Keratinocyte (primary cell): ENCODE data around the gene TJP3. TPM values are rescaled to one million over a fixed set of nuclear protein-coding genes. Genes with fewer than 3 reads are reported as not detected.

Experiments used
- DNase-seq: peaks from one replicate; pipeline ENCODE4 v3.0.0-alpha.2; 2011; ENCODE audit warnings: low read depth, missing footprints, low spot score
- FAIRE-seq: peaks from 2 replicates; lab custom pipeline; 2011; peaks lifted over from hg19 to GRCh38; lab: Jason Lieb, UNC
- H2AFZ ChIP-seq: 2 replicates; pipeline ENCODE4 v1.6.0; 2012; ENCODE audit warnings: low read length, control low read depth, inconsistent platforms; ENCODE audit not compliant: control insufficient read depth
- H3K27ac ChIP-seq: 2 replicates; pipeline ENCODE4 v1.5.1; 2011; ENCODE audit warnings: low read length; ENCODE audit not compliant: control insufficient read depth, insufficient read depth
- H3K27me3 ChIP-seq: 3 replicates; pipeline ENCODE4 v1.6.0; 2011; ENCODE audit warnings: low read length; ENCODE audit not compliant: control insufficient read depth, insufficient read depth; ENCODE audit errors: extremely low read depth
- H3K36me3 ChIP-seq, 2 experiments: 2 replicates in 1 of 2; 3 replicates in 1 of 2; pipeline ENCODE4 v1.5.1; 2011; ENCODE audit warnings: low read length in 2 of 2, mild to moderate bottlenecking in 1 of 2; ENCODE audit not compliant: control insufficient read depth in 2 of 2, insufficient read depth in 2 of 2; ENCODE audit errors: extremely low read depth in 1 of 2
- H3K4me1 ChIP-seq: 3 replicates; pipeline ENCODE4 v1.5.1; 2011; ENCODE audit warnings: low read length; ENCODE audit not compliant: control insufficient read depth, insufficient read depth; ENCODE audit errors: extremely low read depth
- H3K4me2 ChIP-seq: 3 replicates; pipeline ENCODE4 v1.6.0; 2011; ENCODE audit warnings: low read depth, low read length; ENCODE audit not compliant: control insufficient read depth, insufficient read depth; ENCODE audit errors: extremely low read depth
- H3K4me3 ChIP-seq, 3 experiments: fragments of 200-600 bp in 1 of 3; sonication (generic) in 1 of 3; 2 replicates in 2 of 3; 3 replicates in 1 of 3; pipeline ENCODE4 v1.5.1; 2011 to 2016; ENCODE audit warnings: low read length in 3 of 3, mild to moderate bottlenecking in 3 of 3, control low read depth in 2 of 3, inconsistent platforms in 1 of 3, low read depth in 1 of 3, mixed read lengths in 1 of 3, mixed run types in 1 of 3, moderate library complexity in 1 of 3; ENCODE audit not compliant: control insufficient read depth in 2 of 3, insufficient read depth in 2 of 3; ENCODE audit errors: extremely low read depth in 1 of 3
- H3K79me2 ChIP-seq: 2 replicates; pipeline ENCODE4 v1.6.0; 2012; ENCODE audit warnings: low read length; ENCODE audit not compliant: control insufficient read depth, insufficient read depth
- H3K9ac ChIP-seq: 3 replicates; pipeline ENCODE4 v1.6.0; 2011; ENCODE audit warnings: low read length; ENCODE audit not compliant: control insufficient read depth, insufficient read depth; ENCODE audit errors: extremely low read depth
- H3K9me1 ChIP-seq: 3 replicates; pipeline ENCODE4 v1.6.0; 2011; ENCODE audit warnings: low read length; ENCODE audit not compliant: control insufficient read depth, insufficient read depth; ENCODE audit errors: extremely low read depth
- H3K9me3 ChIP-seq: 2 replicates; pipeline ENCODE4 v1.5.1; 2012; ENCODE audit warnings: low read depth, low read length; ENCODE audit not compliant: control insufficient read depth
- H4K20me1 ChIP-seq: 3 replicates; pipeline ENCODE4 v1.6.0; 2011; ENCODE audit warnings: low read length; ENCODE audit not compliant: control insufficient read depth, insufficient read depth; ENCODE audit errors: extremely low read depth
- EZH2 ChIP-seq: IDR thresholded peaks from one replicate; pipeline ENCODE4 v1.6.1; 2012; ENCODE audit warnings: inconsistent platforms, mild to moderate bottlenecking, low read length, moderate library complexity
- dilution Hi-C: fragments of 300-500 bp; cut with MboI; formaldehyde crosslinking; loops from one replicate; pipeline ENCODE4 v1.7.0; 2020; ENCODE audit warnings: low sequenced_read_pairs; ENCODE audit not compliant: extremely low pct_ligation_motif_present
- polyA plus RNA-seq, 5 experiments: library from polyadenylated mRNA; depleted of rRNA in 3 of 5; stranded (reverse) in 3 of 5; stranded (forward) in 1 of 5; unstranded in 1 of 5; fragments of >200 nt; gene quantifications; 1 replicate in 1 of 5; 2 replicates in 3 of 5; 3 replicates in 1 of 5; pipeline versions ENCODE4 v1.2.1 to v1.2.3, GENCODE V29; 2011 to 2012; ENCODE audit warnings: missing spikeins in 2 of 5, low read depth in 1 of 5, low replicate concordance in 1 of 5
- TF ChIP-seq, protein P1 (sequence below), 3 experiments: IDR thresholded peaks in 1 of 3; conservative IDR thresholded peaks in 1 of 3; optimal IDR thresholded peaks in 1 of 3; 2 replicates in 2 of 3; 3 replicates in 1 of 3; pipeline versions ENCODE3 to v1.5.1; 2011; ENCODE audit warnings: low read length in 3 of 3, mild to moderate bottlenecking in 3 of 3, moderate library complexity in 2 of 3, control low read depth in 1 of 3, inconsistent platforms in 1 of 3; ENCODE audit not compliant: insufficient read depth in 2 of 3; ENCODE audit errors: extremely low read depth in 1 of 3

TJP3 gene
- polyA plus RNA-seq, 1 donor (not counting 4 experiments of a cell fraction or from before 2014, with no cell fraction given): 0.08 TPM

DNA sequence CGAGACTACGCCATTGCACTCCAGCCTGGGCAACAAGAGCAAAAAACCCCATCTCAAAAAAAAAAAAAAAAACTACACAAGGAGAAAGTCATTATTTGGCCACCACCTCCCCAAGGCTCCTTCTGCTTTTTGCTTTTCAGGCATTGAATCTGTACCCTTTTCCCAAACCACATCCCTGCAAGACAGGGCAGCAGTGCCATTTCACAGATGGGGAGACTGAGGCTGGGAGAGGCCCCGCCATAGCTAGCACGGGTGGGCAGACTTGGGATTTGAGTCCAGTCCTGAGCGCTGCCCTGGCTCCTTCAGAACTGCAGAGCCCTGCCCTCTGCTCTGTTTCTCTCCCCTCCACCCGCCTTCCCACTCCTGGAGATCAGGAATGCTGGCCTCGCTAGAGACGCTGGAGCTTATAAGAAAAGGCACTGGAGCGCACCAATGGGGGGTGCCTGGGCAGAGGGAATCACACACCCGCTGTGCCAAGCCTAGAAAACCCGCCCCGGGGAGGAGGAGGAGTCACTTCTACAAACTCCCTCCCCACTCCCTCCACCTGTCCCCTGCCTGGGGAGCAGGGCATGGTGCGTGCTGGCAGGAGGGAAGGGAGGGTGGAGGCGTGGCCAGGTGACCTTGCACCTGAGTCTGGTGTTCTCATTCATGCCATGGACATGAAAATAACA lies 17.6 kb downstream of the TJP3 start:
- Histone ChIP-seq H3K9me3 (no peaks in the 10 kb centered on the region), H3K79me2 (no peaks in the 10 kb centered on the region), H4K20me1 (no peaks in the 10 kb centered on the region), H2AFZ (no peak overlapping the region), H3K27ac (no peak overlapping the region), H3K9ac (no peak overlapping the region), H3K36me3 (no peaks in the 10 kb centered on the region), H3K4me2 (no peak overlapping the region), H3K9me1 (no peaks in the 10 kb centered on the region), H3K4me1 (no peaks in the 10 kb centered on the region), H3K4me3 (no peak overlapping the region), H3K27me3 (peaks cover 31% of the 10 kb centered on the region)
- dilution Hi-C loops: no loop called here
- TF ChIP-seq EZH2: no peak
- FAIRE-seq (no peak), DNase-seq (no peak)

DNA sequence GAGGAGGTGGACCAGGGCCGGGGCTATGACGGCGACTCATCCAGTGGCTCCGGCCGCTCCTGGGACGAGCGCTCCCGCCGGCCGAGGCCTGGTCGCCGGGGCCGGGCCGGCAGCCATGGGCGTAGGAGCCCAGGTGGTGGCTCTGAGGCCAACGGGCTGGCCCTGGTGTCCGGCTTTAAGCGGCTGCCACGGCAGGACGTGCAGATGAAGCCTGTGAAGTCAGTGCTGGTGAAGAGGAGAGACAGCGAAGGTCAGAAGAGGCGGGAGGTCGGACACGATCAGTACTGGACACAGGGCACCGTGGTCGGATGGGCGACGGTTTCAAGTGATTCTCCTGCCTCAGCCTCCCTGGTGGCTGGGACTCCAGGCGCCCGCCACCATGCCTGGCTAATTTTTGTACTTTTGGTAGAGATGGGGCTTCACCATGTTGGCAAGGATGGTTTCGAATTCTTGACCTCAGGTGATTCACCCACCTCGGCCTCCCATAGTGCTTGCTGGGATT lies 22.3 kb downstream of the TJP3 start:
- H3K27me3 ChIP-seq: peaks cover 8% of the 10 kb centered on the region
- DNase-seq: no peak
- no peaks in the 10 kb centered on the region for H3K36me3 ChIP-seq
- no peak overlapping the region for H3K9ac ChIP-seq
- no peaks in the 10 kb centered on the region for H3K9me1 ChIP-seq
- H3K27ac ChIP-seq: no peak overlapping the region
- no peaks in the 10 kb centered on the region for H4K20me1 ChIP-seq
- no peak for TF ChIP-seq EZH2
- TF ChIP-seq, protein P1, sequence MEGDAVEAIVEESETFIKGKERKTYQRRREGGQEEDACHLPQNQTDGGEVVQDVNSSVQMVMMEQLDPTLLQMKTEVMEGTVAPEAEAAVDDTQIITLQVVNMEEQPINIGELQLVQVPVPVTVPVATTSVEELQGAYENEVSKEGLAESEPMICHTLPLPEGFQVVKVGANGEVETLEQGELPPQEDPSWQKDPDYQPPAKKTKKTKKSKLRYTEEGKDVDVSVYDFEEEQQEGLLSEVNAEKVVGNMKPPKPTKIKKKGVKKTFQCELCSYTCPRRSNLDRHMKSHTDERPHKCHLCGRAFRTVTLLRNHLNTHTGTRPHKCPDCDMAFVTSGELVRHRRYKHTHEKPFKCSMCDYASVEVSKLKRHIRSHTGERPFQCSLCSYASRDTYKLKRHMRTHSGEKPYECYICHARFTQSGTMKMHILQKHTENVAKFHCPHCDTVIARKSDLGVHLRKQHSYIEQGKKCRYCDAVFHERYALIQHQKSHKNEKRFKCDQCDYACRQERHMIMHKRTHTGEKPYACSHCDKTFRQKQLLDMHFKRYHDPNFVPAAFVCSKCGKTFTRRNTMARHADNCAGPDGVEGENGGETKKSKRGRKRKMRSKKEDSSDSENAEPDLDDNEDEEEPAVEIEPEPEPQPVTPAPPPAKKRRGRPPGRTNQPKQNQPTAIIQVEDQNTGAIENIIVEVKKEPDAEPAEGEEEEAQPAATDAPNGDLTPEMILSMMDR (optimal IDR thresholded peaks at IDR 0.05 in 1 of 3, IDR thresholded peaks at IDR 0.05 in 1 of 3, conservative IDR thresholded peaks at IDR 0.05 in 1 of 3; ENCODE audit: extremely low read depth in 1 of 3, insufficient read depth in 2 of 3, low read length in 3 of 3): no peak
- H3K4me1 ChIP-seq: no peaks in the 10 kb centered on the region
- H3K9me3 ChIP-seq: no peaks in the 10 kb centered on the region
- H2AFZ ChIP-seq: no peak overlapping the region
- H3K4me2 ChIP-seq: no peak overlapping the region
- no peak for FAIRE-seq
- no peak overlapping the region for H3K4me3 ChIP-seq
- H3K79me2 ChIP-seq: no peaks in the 10 kb centered on the region
- dilution Hi-C loops: no loop called here

DNA sequence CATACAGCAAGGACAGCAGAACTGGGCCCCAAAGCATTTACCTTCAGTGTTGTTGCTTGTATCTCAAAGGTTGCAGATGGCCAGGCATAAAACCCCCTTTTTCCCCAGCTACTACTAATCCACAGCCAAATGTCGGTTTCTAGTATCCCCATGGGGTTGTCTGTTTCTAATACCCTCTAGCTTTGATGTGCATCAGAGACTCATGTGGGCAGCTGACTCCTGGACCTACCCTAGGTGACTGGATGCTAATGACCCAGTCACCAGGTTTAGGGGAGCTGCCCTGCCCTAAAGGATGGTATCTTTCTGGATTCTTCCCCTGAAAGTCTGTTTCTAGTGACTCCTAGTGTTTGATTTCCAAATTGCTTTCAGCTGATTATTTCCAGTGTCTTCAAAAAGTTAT lies 23.9 kb downstream of the TJP3 start:
- H3K4me2 ChIP-seq: no peak overlapping the region
- H3K4me1 ChIP-seq: no peaks in the 10 kb centered on the region
- no peak overlapping the region for H3K9ac ChIP-seq
- dilution Hi-C loops: no loop called here
- no peaks in the 10 kb centered on the region for H3K9me3 ChIP-seq
- H3K4me3 ChIP-seq: no peak overlapping the region
- no peaks in the 10 kb centered on the region for H3K9me1 ChIP-seq
- DNase-seq (no peak), FAIRE-seq (no peak)
- no peaks in the 10 kb centered on the region for H4K20me1 ChIP-seq
- H3K79me2 ChIP-seq: no peaks in the 10 kb centered on the region
- TF ChIP-seq, protein P1 (optimal IDR thresholded peaks at IDR 0.05 in 1 of 3, IDR thresholded peaks at IDR 0.05 in 1 of 3, conservative IDR thresholded peaks at IDR 0.05 in 1 of 3; ENCODE audit: extremely low read depth in 1 of 3, insufficient read depth in 2 of 3, low read length in 3 of 3): no peak
- TF ChIP-seq EZH2: no peak
- no peak overlapping the region for H2AFZ ChIP-seq
- peaks cover 3% of the 10 kb centered on the region for H3K27me3 ChIP-seq
- no peak overlapping the region for H3K27ac ChIP-seq
- H3K36me3 ChIP-seq: no peaks in the 10 kb centered on the region
